Breast epithelium (tissue), 4 donors: ENCODE data around the gene TMOD2. TPM values are rescaled to one million over a fixed set of nuclear protein-coding genes. Genes with fewer than 3 reads are reported as not detected.

ENCODE experiments used
- DNase-seq, 2 donors: peaks; one replicate each; pipeline ENCODE4 v3.0.0-alpha.2; 2019; ENCODE audit warnings: low spot score in 2 of 2
- H3K27ac ChIP-seq, 2 donors: fragments of 200-600 bp; sonication (generic) in 1 of 2; one replicate each; pipeline ENCODE4 v1.5.1; 2016 to 2019; ENCODE audit warnings: mild to moderate bottlenecking in 1 of 2
- H3K27me3 ChIP-seq, 2 donors: fragments of 200-600 bp; sonication (generic) in 1 of 2; one replicate each; pipeline versions ENCODE4 v1.5.1 to v1.6.0; 2017 to 2019; ENCODE audit warnings: control low read depth in 1 of 2, mild to moderate bottlenecking in 1 of 2
- H3K36me3 ChIP-seq: fragments of 200-600 bp; one replicate; pipeline ENCODE4 v1.5.1; 2019
- H3K4me1 ChIP-seq, 2 donors: fragments of 200-600 bp; sonication (generic); one replicate each; pipeline ENCODE4 v1.5.1; 2016 to 2019; ENCODE audit warnings: control low read depth in 1 of 2
- H3K4me3 ChIP-seq, 3 donors: fragments of 200-600 bp; sonication (generic); 1 replicate in 2 of 3; 2 replicates in 1 of 3; pipeline ENCODE4 v1.5.1; 2016 to 2019; ENCODE audit warnings: mild to moderate bottlenecking in 3 of 3, moderate library complexity in 2 of 3
- H3K9me3 ChIP-seq, 2 donors: fragments of 200-600 bp; sonication (generic) in 1 of 2; one replicate each; pipeline ENCODE4 v1.5.1; 2016 to 2019; ENCODE audit warnings: control low read depth in 1 of 2
- CTCF ChIP-seq, 3 donors: fragments of 450-650 bp; IDR thresholded peaks; one replicate each; pipeline ENCODE4 v1.5.1; 2016 to 2017; ENCODE audit warnings: antibody characterized with exemption in 3 of 3, mild to moderate bottlenecking in 3 of 3, moderate library complexity in 3 of 3
- POLR2A ChIP-seq: fragments of 450-650 bp; IDR thresholded peaks from one replicate; pipeline ENCODE4 v1.6.1; 2016; ENCODE audit warnings: antibody characterized with exemption, mild to moderate bottlenecking, moderate library complexity
- POLR2AphosphoS5 ChIP-seq, 3 donors: sonication (generic); formaldehyde crosslinking; IDR thresholded peaks; one replicate each; pipeline ENCODE4 v1.6.1; 2017; ENCODE audit warnings: antibody characterized with exemption in 3 of 3
- intact Hi-C: fragments of 100-400 bp; cut with DNase I; formaldehyde crosslinking; loops from one replicate; pipeline ENCODE4 v1.15.1; 2023; ENCODE audit warnings: low total_unique reads
- total RNA-seq, 3 donors: library from RNA; depleted of rRNA; stranded (reverse); fragments of >200 nt; gene quantifications; one replicate each; pipeline ENCODE4 v1.1.0, GENCODE V29; 2016

TMOD2 gene
- total RNA-seq, 3 donors from 2014 or later, result 8.6 to 16.8 (median 11.5) TPM

GRCh38 chr15:51768018-51768417 lies 16.6 kb downstream of the TMOD2 start:
- TF ChIP-seq CTCF (IDR thresholded peaks at IDR 0.05) (no peak), POLR2A (no peak), POLR2AphosphoS5 (IDR thresholded peaks at IDR 0.05) (no peak)
- Histone ChIP-seq H3K27me3 (no peaks in the 10 kb centered on the region), H3K27ac (no peak overlapping the region), H3K4me3 (no peak overlapping the region), H3K4me1 (no peaks in the 10 kb centered on the region), H3K36me3 (no peaks in the 10 kb centered on the region), H3K9me3 (no peaks in the 10 kb centered on the region)
- intact Hi-C loops, result no loop called here
- DNase-seq, result no peak

- H3K27ac ChIP-seq, result no peak overlapping the region
- H3K4me1 ChIP-seq, result no peaks in the 10 kb centered on the region
- no peak for DNase-seq
- no peak for TF ChIP-seq POLR2AphosphoS5 (IDR thresholded peaks at IDR 0.05)
- no peak for TF ChIP-seq CTCF (IDR thresholded peaks at IDR 0.05)
- TF ChIP-seq POLR2A, result no peak
- no peak overlapping the region for H3K4me3 ChIP-seq
- no peaks in the 10 kb centered on the region for H3K9me3 ChIP-seq
- no peaks in the 10 kb centered on the region for H3K27me3 ChIP-seq
- intact Hi-C loops, result no loop called here
- H3K36me3 ChIP-seq, result no peaks in the 10 kb centered on the region
Measured at GRCh38 chr15:51770902-51771301, 19.5 kb downstream of the TMOD2 start.

- H3K4me3 ChIP-seq, result no peak overlapping the region
- peaks cover 0 to 7% of the 10 kb centered on the region in 2 donors for H3K4me1 ChIP-seq
- H3K27me3 ChIP-seq, result no peaks in the 10 kb centered on the region
- no peak overlapping the region for H3K27ac ChIP-seq
- H3K9me3 ChIP-seq, result no peaks in the 10 kb centered on the region
- intact Hi-C loops, result no loop called here
- no peak for DNase-seq
- TF ChIP-seq CTCF (IDR thresholded peaks at IDR 0.05) (no peak), POLR2A (no peak), POLR2AphosphoS5 (IDR thresholded peaks at IDR 0.05) (no peak)
- no peaks in the 10 kb centered on the region for H3K36me3 ChIP-seq
Measured at GRCh38 chr15:51771773-51772172, 20.4 kb downstream of the TMOD2 start.

- no peak for DNase-seq
- H3K9me3 ChIP-seq, result no peaks in the 10 kb centered on the region
- peaks cover 0 to 7% of the 10 kb centered on the region in 2 donors for H3K4me1 ChIP-seq
- no peak overlapping the region for H3K27ac ChIP-seq
- no peaks in the 10 kb centered on the region for H3K36me3 ChIP-seq
- no peaks in the 10 kb centered on the region for H3K27me3 ChIP-seq
- H3K4me3 ChIP-seq, result no peak overlapping the region
- intact Hi-C loops, result no loop called here
- TF ChIP-seq CTCF (IDR thresholded peaks at IDR 0.05) (no peak), POLR2AphosphoS5 (IDR thresholded peaks at IDR 0.05) (no peak), POLR2A (no peak)
Measured at GRCh38 chr15:51774916-51775315, 23.5 kb downstream of the TMOD2 start.

GRCh38 chr15:51775967-51776816 lies 24.8 kb downstream of the TMOD2 start:
- DNase-seq, result no peak
- no peaks in the 10 kb centered on the region for H3K36me3 ChIP-seq
- intact Hi-C loops, result no loop called here

More at GRCh38 chr15:51775967-51776816, 24.8 kb downstream of the TMOD2 start:
- Histone ChIP-seq H3K4me3 (no peak overlapping the region), H3K27ac (no peak overlapping the region), H3K27me3 (no peaks in the 10 kb centered on the region), H3K4me1 (peaks cover 0 to 7% of the 10 kb centered on the region in 2 donors), H3K9me3 (no peaks in the 10 kb centered on the region)
- TF ChIP-seq POLR2AphosphoS5 (IDR thresholded peaks at IDR 0.05) (no peak), CTCF (IDR thresholded peaks at IDR 0.05) (peak; percentile 63 to 75 (median 68))
